IPS-11a (cell line): ENCODE data around the gene TMED6.

Experiments
- H3K4me3 ChIP-seq: one replicate; pipeline ENCODE4 v1.5.1; 2013; ENCODE audit warnings: low read depth, low read length, control low read depth

TMED6 gene

DNA sequence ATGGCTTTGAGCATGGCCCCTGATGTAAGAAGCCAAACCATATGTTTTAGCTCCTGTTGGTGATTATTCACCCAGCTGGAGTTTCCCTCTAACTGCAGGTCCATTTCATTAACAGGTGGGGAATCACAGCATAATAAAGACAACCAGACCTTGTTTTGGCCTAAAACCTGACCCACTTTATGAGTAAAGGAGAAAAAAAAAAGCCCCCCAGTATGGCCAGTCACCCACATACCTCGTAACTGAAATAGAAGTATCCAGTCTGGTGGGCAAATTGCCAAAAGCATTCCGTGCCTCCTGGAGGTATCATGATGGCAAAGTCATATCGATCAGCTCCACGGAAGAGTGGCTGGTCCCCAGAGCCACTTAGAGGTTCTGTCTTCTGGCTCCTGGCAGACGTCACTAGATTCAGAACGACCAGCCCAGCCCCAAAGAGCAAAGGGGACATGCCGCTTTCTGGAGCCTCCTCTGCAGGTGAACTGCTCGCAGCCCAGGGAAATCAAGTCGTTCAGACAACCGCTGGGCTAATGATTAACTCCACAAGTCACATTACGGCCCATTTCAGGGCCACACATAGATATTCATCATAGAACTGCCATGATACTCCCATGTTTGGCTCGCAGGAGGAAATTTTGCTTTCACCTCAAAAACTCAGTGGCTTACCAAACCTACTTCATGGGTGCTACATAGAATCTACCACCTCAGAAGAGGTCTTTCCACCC is at the start of gene TMED6:
TSS of gene TMED6 (minus strand) at position 478 of the 719 bp plus-strand sequence. CDS start at position 445, 33 bp downstream.
- no peak within 1 kb of the TSS for H3K4me3 ChIP-seq

DNA sequence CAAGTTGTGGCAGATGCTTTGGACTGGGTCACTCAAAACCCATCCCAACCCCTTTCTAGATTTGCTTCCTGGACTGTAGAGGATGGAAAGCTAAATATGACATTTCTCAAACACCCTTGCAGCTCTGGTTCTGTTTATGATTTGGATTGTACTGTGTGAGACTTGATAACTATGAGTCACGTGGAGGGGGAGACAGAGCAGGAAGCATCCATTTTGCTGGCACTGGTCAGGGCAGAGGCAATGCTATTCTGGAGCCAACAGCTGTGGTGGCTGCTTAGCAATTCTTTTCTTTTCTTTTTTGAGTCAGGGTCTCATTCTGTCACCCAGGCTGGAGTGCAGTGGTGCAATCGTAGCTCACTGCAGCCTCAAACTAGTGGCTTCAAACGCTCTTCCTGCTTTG is 47.8 kb upstream of the TMED6 start:
- H3K4me3 ChIP-seq = no peak overlapping the region

DNA sequence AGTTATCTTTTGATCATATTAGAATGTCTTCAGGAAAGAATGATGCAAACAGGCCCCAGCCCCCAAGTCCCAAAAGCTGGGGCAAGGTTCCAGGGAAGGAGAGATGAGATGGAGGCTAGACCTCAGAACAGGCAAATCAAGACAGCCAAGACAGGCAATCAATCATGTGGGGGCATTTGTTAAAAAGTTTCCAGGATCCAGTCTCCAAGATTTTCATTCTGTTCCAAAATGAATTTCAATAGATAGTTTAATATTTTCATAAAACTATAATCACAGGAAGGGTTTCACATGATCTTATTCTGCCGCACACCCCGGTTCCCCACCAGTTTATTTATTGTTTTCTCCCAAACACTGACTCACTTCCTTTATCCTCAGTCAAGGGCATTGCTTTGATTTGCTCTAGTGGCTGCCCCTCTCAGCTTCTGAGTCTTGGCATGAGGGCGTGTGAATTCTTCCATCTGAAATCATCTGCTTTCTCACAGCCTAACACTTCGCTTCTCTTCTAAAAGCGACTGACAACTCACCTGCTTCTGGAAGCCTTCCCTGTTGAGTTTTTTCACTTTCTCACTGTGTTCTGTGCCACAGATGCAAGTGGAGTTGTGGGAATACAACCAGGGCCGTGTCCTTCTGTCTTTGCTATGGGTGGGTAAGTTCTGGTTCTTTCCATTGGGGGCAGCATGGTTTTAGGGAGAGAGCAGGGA is 46.4 kb upstream of the TMED6 start:
- H3K4me3 ChIP-seq = no peak overlapping the region

DNA sequence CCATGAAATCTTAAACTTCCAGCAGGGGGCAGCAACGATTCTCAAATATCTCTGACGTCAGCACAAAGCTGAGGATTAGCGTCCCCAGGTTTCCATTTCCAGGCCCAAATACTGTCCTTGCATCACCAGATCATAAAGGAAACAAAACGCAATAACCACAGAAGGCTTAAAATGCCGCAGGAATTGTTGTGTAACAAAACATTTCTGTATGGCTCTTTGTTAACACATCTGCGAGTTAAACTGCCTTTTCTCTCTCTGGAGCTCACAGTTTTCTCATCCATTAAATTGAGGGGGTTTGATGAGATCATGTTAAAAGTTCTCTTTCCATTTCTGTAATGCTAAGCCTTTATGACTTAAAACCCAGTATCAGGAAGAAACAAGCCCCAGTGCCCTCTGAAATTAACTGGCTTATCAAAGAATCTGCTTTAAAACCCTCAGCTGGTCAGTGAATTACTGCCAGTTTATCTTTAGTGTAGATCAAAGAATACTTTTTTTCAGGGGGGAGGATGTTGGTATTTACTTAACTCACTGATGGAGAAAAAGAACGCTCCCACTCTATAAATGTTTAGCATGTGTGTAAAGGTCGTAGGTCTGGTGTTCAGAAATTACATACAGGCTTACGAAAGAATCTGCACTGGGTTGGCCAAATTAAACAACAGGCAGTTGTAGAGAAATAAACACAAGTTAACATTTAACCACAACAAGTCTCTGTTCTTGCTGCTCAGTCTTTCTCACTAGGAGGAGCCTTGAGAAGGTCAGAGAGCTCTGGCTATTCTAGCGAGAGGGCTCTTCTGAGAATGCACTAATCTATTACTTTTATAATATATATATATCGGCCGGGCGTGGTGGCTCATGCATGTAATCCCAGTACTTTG is 44.8 kb upstream of the TMED6 start:
- no peak overlapping the region for H3K4me3 ChIP-seq

DNA sequence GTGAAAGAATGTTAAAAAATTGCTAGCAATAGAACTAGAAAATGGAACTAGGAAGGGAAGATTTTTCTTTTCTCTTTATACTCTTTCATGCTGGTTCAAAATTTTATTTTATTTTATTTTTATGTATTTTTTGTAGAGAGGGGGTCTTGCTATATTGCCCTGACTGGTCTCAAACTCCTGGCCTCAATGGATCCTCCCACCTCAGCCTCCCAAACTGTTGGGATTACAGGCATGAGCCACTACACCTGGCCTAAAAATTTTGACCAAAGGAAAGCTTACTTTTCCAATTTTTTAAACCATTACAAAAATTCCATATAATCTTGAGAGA is 44.2 kb upstream of the TMED6 start:
- no peak overlapping the region for H3K4me3 ChIP-seq

DNA sequence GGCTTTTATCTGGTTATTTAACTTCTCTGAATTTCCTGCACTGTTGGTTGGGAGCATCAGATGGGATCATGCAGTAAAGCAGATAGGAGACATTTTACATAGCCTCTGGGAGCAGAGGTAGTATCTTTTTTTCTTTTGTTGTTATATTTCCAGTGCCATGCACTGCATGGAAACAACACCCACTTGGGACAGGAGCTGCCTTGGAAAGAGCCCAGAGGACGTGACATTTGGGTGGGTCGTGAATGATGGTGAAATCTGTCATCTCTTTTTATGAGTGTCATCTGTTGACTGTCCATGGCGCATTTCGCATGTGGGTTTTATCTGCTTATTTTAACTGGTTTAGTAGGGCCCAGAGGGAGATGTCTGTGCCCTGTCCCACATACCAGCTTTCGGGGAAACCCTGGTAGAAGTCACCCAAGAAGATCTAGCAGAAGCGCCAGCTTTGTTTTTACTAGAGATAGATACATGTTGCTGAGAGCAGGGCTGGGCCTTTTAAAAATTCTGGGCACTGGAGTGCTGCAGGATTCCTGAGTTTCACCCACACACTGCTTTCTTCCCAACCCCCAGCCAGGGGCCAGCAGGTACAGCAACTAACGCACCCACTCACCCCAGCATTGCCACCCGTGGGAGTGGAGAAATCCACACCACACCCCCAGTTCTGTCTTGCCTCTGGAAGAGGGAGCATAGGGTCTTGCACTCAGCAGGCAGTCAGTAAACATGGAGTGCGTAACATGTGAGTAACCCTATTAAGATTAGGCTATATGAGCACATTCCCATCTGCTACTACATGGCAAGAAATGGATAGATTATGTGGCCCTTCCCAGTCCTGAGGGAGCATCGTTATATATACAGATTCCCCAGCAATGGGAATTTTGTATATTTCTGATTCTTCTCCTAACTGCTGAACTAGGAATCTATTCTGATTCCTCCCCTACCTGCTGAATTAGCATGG is 42.6 kb upstream of the TMED6 start:
- H3K4me3 ChIP-seq = no peak overlapping the region

DNA sequence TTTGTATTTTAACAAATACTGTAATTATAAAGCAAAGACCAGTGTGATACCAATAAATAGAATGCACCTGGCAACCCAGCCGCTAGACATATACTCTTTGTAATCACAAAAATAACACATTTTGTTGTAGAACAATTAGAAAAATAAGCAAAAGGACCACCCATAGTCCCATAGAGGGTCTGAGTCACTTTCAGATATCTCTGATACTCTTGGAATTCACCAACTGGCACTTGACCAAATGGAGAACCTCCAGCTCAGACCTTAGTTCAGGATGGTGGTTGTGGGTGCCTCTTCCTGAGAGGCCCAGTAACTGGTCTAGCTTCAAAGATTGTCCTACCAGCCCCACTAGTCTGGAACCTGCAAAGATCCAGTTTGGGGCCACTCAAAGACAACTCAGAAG is 35.0 kb upstream of the TMED6 start:
- H3K4me3 ChIP-seq = no peak overlapping the region

DNA sequence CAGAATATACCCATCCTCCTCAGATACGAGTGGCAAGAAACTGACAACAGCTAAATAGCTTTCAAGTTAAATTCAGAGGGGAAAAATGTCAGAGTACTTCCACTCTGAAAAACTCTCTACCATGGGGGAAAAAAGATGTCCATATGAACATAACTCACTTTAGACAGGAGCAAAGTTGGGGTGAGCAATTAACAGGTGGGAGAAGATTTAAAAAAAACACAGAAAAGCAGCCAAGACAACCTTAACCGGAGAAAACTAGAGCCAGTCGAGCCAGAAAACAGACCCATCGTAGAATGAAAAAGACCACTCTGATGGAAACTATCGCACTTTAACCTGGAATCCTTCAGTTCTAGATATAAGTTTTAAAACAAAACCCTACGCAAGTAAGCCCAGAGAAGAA is 33.4 kb upstream of the TMED6 start:
- peak overlapping the region; percentile 88 for H3K4me3 ChIP-seq

DNA sequence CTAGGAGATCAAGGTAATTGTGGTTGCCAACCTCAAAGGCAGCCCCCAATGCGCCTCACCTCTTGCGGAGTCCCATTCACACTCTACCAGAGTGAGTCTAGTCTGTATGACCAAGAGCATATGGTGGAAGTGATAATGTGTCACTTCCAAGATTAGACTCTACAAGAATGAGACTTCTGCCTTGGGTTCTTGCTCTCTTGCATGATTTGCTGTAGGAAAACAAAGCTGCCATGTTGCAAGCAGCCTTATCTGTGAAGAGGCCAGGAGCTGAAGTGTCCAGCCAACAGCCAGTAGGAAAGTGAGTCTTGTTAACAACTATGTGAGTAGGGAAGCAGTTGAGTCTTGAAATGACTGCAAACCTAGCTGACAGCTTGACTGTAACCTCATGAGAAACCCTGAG is 30.8 kb upstream of the TMED6 start:
- H3K4me3 ChIP-seq = no peak overlapping the region

DNA sequence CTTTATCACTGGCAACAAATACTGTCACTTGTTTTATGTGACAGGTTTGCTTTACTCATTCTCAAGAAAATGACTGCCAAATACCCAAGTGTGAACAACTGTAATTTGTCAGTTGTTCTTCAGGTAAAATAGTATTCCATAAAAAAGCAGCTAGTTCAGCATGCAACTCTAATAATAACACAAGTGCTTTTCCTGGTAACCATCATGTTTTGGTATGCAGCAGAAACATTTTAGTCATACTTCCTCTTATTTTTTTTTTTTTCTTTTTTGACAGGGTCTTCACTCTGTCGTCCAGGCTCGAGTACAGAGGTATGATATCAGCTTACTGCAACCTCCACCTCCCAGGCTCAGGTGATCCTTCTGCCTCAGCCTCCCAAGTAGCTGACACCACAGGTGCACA is 29.6 kb upstream of the TMED6 start:
- no peak overlapping the region for H3K4me3 ChIP-seq

DNA sequence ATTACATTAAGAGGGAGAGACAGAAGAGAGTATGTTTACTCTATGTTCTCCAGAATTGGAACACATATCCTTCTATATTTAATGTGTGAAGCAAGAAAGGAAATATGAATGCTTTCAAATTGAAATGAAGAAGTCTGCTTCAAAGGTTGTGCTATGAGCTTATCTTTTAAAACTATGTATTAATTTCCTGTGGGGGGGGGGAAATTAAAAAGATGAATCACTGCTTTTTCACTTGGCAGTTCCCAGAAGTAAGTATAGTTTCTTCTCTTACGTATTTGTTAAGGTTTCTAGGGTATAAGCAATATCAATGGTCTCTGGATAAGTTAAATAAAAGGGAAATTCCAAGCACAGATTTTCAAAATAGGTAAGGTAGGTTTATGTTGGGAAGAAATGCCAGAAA is 27.2 kb upstream of the TMED6 start:
- no peak overlapping the region for H3K4me3 ChIP-seq

DNA sequence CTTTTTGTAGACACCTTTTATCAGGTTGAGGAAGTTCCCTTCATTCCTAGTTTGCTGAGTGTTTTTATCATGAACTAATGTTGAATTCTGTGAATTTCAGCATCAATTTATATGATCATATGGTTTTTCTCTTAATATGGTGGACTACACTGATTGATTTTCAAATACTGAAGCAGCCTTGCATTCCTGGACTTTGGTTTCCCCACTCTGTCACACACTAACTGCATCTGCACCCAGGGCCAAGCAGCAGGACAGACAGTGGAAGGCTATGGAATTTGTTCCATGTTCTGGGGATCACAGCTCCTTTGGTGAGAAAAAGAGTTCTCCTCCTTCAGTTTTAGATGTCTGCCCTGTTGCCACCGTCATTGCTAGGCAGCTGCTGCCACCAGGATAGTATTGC is 26.4 kb upstream of the TMED6 start:
- no peak overlapping the region for H3K4me3 ChIP-seq

DNA sequence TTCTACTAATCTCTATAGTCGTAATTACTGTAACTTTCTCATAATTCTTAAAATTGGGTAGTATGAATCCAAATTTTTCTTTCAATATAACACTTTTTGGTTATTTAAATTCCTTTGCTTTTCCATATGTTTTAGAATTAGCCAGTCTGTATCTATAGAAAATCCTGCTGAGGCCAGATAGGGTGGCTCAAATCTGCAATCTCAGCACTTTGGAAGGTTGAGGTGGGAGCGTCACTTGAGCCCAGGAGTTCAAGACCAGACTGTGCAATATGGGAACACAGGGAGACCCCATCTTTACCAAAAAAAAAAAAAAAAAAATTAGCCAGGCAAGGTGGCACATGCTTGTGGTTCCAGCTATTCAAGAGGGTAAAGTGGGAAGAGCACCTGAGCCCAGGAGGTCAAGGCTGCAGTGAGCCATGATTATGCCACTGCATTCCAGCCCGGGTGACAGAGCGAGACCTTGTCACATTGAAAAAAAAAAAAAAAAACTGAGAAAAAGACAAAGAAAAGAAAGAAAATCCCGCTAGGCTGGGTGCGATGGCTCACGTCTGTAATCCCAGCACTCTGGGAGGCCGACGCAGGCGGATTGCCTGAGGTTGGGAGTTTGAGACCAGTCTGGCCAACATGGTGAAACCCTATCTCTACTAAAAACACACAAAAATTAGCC is 24.9 kb upstream of the TMED6 start:
- no peak overlapping the region for H3K4me3 ChIP-seq

DNA sequence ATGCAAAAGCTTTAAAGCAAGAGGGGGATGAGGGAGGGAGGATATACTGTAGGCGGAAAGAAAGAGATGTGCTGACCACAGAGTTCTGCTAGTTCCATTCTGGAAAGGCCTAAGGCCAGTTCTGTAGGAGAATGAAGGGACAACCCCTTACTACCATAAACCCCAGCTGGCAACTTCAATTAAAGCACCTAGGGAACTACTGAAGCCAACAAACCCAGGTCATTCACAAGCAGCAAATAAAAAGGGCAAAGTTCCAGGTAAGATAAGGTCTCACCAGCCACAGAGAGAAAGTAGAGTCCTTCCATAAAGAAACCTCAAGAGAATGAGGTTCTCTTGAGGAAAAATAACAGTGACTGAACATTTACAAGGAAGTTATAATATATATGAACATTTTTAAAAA is 21.4 kb upstream of the TMED6 start:
- H3K4me3 ChIP-seq = no peak overlapping the region

DNA sequence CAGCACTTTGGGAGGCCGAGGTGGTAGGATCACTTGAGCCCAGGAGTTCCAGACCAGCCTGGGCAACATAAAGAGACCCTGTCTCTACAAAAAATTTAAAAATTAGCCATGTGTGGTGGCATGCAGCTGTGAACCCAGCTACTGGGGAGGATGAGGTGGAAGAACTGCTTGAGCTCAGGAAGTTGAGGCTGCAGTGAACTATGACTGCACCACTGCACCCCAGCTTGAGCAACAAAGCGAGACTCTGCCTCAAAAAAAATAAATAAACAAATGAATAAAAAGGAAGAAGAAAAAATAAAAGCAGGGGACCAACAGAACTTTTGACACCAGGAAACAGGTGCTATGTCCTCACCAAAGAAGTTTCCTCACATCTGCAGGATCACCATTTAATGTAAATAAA is 20.0 kb upstream of the TMED6 start:
- no peak overlapping the region for H3K4me3 ChIP-seq

DNA sequence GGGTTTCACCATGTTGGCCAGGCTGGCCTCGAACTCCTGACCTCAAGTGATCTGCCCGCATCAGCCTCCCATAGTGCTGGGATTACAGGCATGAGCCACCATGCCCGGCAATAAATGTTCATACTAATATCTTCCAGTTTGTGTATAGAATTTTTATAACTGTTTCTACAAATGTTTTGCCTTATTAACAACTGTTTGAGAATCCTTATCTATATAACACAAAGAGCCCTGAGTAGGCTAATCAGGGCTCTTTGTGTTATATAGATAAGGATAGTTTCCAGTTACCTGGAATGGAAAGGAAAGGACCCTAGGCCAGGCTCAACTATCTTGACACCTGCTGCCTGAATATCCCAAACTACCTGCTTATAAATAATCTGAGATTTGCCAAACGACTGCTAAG is 17.3 kb upstream of the TMED6 start:
- no peak overlapping the region for H3K4me3 ChIP-seq

DNA sequence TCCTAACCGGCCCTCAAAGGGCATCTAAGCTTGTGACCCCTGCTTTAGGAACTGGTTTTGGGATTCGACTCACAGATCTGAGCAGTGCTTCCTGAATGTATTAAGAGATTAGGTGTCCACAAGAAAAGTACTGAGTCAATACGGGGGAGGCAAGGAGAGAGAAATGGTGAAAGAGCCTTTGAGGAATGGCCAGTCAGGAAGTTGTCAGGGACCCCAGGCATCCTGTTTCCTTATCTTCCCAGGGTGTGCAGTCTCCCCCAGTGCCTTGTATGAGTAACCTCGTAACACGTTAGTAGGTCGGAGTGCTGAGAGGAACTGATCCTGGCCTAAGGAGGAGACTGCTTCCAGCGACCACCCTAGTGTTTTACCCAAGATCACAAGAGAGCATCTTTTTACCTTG is 16.4 kb upstream of the TMED6 start:
- H3K4me3 ChIP-seq = no peak overlapping the region

DNA sequence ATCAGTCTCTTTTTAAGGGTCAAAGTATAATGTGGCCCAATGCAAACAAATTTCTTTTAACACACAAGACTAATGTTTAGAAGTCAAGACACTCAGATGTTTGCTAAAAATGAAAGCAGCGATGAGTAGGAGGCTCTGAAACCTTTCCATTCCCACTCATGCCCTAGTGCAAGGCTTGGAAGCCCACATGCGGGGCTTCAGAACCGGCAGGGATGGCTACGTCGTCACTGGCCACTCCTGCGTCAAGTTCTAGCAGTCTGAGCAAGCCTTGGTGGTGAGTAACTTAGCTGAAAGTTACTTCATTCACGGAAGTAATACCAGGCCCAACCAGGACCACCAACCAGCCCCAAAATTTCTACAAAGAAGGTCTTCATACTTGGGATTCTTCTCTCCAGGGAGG is 14.8 kb upstream of the TMED6 start:
- no peak overlapping the region for H3K4me3 ChIP-seq

DNA sequence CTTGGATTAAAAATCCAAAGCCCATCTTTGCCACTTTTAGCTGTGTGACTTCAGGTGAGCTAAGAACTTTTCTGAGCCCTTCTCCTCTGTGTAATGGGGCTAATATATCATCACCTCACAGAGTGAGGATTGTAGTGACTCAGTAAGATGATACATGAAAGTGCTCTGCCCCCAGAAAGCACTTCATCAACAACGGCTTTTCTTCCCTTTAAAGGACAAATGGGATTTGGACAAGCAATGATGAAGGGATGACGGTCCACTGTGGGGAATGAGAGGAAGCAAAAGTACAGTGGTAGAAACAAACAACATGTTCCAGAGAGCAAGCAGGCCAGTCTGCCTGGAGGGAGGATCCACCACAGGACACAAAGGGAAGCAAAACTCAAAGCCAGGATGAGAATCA is 14.3 kb upstream of the TMED6 start:
- no peak overlapping the region for H3K4me3 ChIP-seq

DNA sequence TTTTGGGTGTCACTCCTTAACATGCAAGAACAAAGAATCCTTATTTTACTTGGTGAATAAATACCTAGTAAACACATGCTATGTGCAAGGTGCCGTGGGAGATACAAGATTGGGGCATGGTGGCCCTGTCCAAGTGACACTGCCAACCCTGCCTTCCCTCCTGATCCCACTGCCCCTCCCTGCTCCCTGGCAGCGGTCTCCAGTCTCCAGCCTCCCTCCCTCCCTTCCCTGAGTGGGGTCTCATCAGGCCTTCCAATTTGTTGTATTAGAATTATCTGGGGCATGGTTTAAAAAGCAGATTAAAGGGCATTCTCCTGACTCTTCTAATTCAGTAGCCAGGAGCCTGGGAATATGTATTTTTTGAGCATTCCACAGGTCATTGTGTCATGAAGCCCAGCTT is 12.5 kb upstream of the TMED6 start:
- no peak overlapping the region for H3K4me3 ChIP-seq
